Measurements from ENCODE around the gene ALDH1L1.

The ALDH1L1 gene

DNA sequence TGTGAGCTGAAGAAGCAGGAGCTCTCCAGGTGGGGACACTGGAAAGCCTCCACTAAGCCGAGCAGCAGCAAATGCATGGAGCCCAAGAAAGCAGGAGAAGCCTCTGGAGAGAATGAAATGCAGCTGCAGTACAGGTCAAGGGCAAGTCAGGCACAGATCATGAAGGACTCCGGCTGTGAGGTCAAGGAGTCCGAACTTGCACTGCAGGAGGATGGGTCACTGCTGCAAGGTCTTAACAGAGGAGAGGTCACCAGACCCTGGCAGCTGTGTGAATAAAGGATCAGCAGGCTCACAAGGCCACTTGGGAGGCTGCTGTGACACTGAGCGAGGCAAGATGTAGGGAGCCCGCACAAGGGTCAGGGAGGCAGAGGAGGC, 71.7 kb downstream of the ALDH1L1 start:
- Histone ChIP-seq H3K27ac (no peak overlapping the region), H3K4me3 (ENCODE audit: low read depth, low read length) (no peak overlapping the region), H3K36me3 (replicated peaks) (no peaks in the 10 kb centered on the region), H3K27me3 (replicated peaks) (no peaks in the 10 kb centered on the region)
- no peak for DNase-seq
- TF ChIP-seq, protein P1, sequence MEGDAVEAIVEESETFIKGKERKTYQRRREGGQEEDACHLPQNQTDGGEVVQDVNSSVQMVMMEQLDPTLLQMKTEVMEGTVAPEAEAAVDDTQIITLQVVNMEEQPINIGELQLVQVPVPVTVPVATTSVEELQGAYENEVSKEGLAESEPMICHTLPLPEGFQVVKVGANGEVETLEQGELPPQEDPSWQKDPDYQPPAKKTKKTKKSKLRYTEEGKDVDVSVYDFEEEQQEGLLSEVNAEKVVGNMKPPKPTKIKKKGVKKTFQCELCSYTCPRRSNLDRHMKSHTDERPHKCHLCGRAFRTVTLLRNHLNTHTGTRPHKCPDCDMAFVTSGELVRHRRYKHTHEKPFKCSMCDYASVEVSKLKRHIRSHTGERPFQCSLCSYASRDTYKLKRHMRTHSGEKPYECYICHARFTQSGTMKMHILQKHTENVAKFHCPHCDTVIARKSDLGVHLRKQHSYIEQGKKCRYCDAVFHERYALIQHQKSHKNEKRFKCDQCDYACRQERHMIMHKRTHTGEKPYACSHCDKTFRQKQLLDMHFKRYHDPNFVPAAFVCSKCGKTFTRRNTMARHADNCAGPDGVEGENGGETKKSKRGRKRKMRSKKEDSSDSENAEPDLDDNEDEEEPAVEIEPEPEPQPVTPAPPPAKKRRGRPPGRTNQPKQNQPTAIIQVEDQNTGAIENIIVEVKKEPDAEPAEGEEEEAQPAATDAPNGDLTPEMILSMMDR (IDR thresholded peaks at IDR 0.05; ENCODE audit: low read depth, low read length, missing control alignments): no peak
- in situ Hi-C loops (cut with HindIII; ENCODE audit: low pct_ligation_motif_present, low sequenced_read_pairs): no loop called here

DNA sequence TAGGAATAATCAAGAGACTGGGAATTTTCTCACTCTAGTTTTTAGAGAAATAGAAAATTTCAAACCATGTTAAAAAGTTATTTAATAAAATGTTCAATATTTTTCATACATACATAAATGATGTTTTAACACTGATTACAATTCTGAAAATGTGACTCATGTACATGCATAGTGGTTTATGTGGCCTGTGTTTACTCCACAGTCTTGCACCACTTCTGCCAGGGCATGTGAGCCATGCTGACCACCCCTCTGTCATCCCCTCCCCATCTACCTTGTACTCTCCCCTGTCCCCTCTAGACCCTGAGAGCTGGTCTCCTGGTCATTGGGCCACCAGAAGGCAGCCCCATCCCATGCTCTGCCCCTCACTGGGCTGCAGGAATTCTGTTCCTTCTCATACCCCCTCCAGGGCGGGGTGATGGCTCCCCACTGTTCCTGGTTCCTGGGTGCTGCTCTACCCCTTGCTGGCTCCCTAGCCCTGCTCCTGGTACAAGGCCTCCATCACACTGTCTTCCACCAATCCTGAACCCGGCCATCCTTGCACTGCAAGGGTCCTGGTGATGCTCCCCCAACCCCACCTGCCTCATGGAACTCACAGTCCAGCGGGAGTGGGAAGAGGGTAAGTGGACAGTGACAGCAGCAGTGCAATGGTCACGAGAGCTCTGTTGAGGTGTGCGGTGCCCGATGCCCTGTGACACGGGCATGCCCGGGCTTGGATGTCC, 72.3 kb downstream of the ALDH1L1 start:
- H3K4me3 ChIP-seq (ENCODE audit: low read depth, low read length): no peak overlapping the region
- no peak overlapping the region for H3K27ac ChIP-seq
- in situ Hi-C loops (cut with HindIII; ENCODE audit: low pct_ligation_motif_present, low sequenced_read_pairs): no loop called here
- no peaks in the 10 kb centered on the region for H3K36me3 ChIP-seq (replicated peaks)
- no peak for DNase-seq
- H3K27me3 ChIP-seq (replicated peaks): no peaks in the 10 kb centered on the region
- TF ChIP-seq, protein P1 (IDR thresholded peaks at IDR 0.05; ENCODE audit: low read depth, low read length, missing control alignments): no peak

DNA sequence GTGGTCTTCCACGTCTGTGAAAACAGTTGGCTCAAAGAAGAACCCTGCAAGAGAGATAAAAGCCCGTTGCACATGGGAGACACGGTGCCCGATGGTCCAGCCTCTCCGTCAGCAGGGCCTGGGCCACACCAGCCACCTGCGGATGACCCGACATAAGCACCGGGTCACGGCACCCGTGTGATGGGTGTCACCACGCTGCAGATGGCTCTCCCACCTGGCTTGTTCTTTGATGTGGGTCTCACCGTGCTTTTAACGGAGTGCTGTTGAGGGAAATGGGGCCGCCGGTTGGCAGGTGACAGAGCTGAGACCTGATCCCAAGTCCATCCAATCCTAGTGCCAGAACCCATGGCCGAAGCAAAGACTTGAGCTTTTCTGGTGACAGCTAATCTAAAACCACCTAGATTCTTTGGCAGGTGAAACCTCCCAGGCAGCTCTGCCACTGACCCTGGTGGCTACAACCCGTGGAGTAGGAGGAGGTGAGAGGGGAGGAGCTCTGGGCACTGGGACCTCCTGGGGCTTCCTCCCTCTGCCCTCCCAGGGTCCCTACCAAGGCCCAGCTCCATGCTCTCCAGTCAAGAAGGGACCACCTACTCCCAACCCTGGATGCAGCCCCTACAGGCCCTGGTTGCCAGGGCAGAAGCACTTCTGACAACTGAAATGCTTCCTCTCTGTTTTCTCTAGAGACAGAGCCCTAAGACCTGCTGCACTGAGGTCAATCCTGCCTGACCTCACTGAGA, 73.0 kb downstream of the ALDH1L1 start:
- Histone ChIP-seq H3K27me3 (replicated peaks) (no peaks in the 10 kb centered on the region), H3K27ac (no peak overlapping the region), H3K4me3 (ENCODE audit: low read depth, low read length) (no peak overlapping the region), H3K36me3 (replicated peaks) (no peaks in the 10 kb centered on the region)
- in situ Hi-C loops (cut with HindIII; ENCODE audit: low pct_ligation_motif_present, low sequenced_read_pairs): no loop called here
- TF ChIP-seq, protein P1 (IDR thresholded peaks at IDR 0.05; ENCODE audit: low read depth, low read length, missing control alignments): no peak
- DNase-seq: no peak

DNA sequence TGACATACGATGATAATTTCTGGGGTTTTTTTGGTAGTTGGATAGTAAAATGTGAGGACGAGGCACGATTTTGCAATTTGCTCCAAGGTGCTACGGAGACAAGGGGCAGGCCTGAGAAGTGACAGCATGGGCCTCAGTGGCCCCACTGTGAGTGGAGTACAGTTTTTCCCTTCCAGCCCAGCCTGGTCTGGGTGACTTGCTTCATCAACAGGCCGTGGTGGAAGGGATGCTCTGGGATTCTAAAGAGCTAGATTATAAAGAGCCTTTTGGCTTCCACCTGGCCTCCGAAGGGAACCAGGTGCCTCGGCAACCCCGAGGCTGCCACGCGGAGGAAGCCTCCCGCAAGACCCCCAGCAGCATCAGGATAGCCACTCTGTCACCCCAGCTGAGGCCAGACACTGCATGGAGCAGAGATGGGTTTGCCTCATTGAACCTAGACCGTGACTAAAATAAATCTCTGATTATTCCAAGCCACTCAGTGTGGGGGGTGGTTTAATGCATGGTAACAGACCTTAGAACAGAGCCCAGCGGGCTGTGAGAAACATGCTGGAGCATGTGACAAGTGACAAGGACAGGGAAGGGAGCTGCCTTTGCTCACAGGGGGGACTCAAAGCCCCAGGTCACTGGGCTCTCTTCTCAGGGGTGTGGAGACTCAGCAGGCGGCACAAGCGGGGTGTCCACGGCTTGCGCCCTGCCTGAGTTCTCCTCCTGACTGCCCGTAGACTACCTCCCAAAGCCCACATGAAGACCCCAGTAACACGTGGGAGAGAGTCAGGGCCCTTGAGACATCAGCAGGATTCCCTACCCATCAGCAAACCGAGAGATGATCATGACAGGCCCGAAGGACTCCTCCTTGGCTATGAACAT, 73.8 kb downstream of the ALDH1L1 start:
- H3K27me3 ChIP-seq (replicated peaks): no peaks in the 10 kb centered on the region
- in situ Hi-C loops (cut with HindIII; ENCODE audit: low pct_ligation_motif_present, low sequenced_read_pairs): no loop called here
- TF ChIP-seq, protein P1 (IDR thresholded peaks at IDR 0.05; ENCODE audit: low read depth, low read length, missing control alignments): no peak
- no peak for DNase-seq
- H3K4me3 ChIP-seq (ENCODE audit: low read depth, low read length): no peak overlapping the region
- no peaks in the 10 kb centered on the region for H3K36me3 ChIP-seq (replicated peaks)
- H3K27ac ChIP-seq: no peak overlapping the region

DNA sequence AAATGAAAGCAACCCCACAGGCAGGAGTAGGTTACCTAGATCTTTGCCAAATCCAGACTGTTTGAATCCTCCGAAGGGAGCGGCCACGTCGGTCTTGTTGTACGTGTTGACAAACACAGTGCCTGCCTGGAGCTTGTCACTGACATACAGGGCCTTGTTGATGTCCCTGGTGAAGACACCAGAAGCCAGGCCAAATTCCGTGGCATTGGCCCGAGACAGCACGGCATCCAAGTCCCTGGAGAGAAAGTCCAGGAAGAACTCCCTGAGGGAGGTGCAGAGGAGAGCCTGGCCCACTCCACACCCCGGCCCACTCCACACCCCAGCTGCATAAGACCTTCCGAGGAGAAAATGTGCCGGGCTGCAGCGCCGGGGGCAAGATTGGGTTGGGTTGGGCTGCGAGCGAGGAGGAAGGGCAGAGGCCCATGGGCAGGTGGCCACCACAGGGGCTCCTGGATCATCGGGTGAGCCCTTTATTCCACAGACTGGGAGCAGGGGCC, 74.6 kb downstream of the ALDH1L1 start:
- DNase-seq: no peak
- in situ Hi-C loops (cut with HindIII; ENCODE audit: low pct_ligation_motif_present, low sequenced_read_pairs): no loop called here
- Histone ChIP-seq H3K27me3 (replicated peaks) (no peaks in the 10 kb centered on the region), H3K27ac (no peak overlapping the region), H3K36me3 (replicated peaks) (no peaks in the 10 kb centered on the region), H3K4me3 (ENCODE audit: low read depth, low read length) (no peak overlapping the region)
- TF ChIP-seq, protein P1 (IDR thresholded peaks at IDR 0.05; ENCODE audit: low read depth, low read length, missing control alignments): no peak

All from brain microvascular endothelial cell (primary cell).